ENCODE results near the gene DIP2A.

DIP2A gene, protein sequence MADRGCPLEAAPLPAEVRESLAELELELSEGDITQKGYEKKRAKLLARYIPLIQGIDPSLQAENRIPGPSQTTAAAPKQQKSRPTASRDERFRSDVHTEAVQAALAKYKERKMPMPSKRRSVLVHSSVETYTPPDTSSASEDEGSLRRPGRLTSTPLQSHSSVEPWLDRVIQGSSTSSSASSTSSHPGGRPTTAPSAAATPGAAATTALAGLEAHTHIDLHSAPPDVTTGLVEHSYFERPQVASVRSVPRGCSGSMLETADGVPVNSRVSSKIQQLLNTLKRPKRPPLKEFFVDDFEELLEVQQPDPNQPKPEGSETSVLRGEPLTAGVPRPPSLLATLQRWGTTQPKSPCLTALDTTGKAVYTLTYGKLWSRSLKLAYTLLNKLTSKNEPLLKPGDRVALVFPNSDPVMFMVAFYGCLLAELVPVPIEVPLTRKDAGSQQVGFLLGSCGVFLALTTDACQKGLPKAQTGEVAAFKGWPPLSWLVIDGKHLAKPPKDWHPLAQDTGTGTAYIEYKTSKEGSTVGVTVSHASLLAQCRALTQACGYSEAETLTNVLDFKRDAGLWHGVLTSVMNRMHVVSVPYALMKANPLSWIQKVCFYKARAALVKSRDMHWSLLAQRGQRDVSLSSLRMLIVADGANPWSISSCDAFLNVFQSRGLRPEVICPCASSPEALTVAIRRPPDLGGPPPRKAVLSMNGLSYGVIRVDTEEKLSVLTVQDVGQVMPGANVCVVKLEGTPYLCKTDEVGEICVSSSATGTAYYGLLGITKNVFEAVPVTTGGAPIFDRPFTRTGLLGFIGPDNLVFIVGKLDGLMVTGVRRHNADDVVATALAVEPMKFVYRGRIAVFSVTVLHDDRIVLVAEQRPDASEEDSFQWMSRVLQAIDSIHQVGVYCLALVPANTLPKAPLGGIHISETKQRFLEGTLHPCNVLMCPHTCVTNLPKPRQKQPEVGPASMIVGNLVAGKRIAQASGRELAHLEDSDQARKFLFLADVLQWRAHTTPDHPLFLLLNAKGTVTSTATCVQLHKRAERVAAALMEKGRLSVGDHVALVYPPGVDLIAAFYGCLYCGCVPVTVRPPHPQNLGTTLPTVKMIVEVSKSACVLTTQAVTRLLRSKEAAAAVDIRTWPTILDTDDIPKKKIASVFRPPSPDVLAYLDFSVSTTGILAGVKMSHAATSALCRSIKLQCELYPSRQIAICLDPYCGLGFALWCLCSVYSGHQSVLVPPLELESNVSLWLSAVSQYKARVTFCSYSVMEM (N-terminal part only)

GRCh38 chr21:46458315-46459023 lies at the start of gene DIP2A:
Gene DIP2A, plus strand, starts transcription at chr21:46458891. Its CDS starts 241 bp downstream, at chr21:46459132.
- DNase-seq (ENCODE audit: low read depth, low spot score) = peak; percentile 88

DNA sequence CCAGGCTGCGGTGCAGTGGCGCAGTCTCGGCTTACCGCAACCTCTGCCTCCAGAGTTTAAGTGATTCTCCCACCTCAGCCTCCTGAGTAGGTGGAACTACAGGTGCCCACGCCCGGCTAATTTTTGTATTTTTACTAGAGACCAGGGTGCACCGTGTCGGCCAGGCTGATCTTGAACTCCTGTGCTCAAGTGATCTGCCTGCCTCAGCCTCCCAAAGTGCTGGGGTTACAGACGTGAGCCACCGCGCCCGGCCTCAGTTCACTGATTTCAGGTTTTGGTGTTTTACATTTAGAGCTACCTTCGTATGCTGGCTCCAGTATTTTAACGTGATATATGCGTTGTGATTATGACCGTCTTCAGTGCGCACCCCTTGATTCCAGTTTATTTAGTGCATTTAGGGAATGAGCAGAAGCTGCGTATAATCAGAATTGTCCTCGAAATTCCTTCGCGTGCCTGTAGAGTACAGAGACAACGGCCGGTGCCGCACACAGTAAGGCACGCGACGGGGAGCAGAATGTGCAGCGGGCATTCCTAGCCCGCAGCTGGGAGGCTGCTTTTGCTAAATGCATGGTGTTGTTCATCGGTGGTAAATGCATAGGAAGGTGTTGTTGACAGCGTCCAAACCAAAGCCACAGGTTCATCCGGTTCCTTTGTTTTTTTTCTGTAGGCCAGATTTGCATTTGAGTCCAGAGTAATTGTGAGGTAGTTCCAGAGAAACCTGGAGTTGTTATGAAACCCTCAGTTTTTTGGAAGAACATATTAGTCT lies 48.9 kb upstream of the DIP2A start:
- DNase-seq (ENCODE audit: low read depth, low spot score) = no peak

DNA sequence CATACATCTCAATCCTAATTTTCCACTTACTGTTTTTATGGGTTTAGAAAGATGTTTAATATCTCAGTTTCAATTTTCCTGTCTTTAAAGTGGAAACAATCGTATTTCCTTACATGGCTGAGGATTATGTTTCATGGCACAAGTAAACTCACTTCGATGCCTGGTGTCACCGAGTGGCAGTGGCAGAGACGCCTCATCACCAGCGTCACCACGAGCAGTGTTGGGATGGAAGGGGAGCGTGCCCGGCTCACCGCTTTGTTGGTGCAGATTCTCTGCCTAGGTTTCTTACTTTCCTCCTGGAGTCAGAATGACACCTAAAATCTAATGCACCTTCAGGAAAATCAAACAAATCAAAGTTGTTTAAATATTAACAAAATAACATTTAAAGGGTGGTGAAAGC lies 48.2 kb upstream of the DIP2A start:
- DNase-seq (ENCODE audit: low read depth, low spot score) = no peak

GRCh38 chr21:46411236-46411635 lies 47.5 kb upstream of the DIP2A start:
- no peak for DNase-seq (ENCODE audit: low read depth, low spot score)

DNA sequence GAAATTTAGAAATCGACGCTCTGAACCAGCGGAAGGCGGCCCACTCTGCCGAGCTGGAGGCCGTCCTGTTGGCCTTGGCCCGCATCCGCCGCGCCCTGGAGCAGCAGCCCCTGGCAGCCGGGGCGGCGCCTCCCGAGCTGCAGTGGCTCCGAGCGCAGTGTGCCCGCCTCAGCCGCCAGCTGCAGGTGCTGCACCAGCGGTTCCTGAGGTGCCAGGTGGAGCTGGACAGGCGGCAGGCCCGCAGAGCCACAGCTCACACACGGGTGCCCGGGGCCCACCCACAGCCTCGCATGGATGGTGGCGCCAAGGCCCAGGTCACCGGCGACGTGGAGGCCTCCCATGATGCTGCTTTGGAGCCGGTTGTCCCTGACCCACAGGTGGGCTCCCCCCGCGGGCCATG lies 47.0 kb upstream of the DIP2A start:
- no peak for DNase-seq (ENCODE audit: low read depth, low spot score)

GRCh38 chr21:46412521-46413364 lies 45.9 kb upstream of the DIP2A start:
- no peak for DNase-seq (ENCODE audit: low read depth, low spot score)

- no peak for DNase-seq (ENCODE audit: low read depth, low spot score)
Observed at GRCh38 chr21:46413365-46413696, 45.4 kb upstream of the DIP2A start.

GRCh38 chr21:46414965-46415275 lies 43.8 kb upstream of the DIP2A start:
- DNase-seq (ENCODE audit: low read depth, low spot score) = no peak

GRCh38 chr21:46416551-46416950 lies 42.1 kb upstream of the DIP2A start:
- no peak for DNase-seq (ENCODE audit: low read depth, low spot score)

DNA sequence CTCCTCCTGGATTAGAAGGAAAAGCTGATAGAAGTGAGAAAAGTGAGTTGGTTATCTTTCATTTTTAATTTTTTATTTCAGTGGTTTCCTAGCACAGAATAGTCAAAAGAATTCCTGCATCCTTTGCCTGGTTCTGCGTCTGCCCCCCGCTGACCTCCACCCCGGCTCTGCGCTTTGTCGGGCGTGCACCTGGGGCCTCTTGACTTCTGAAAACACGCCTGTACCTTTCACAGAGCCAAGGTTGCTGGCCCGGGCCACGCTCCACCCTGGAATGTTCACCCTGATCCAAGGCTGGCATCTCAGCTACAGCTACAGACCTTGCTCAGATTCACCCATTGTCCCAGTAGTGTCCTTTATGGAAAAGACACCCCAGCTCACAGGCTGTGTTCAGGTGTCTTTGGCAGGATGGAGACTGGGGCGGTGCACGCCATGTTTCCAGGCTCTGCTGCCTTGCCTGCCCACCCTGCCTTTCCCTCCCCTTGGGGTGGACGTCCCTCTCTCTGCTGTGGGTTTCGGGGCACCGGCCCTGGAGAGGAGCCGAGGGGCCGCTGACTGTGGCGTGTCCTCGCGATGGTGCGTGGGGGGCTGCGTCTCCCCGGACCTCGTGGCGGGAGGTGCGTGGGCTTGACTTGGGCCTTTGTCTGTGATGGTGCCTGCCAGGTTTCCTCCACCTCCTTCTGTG lies 40.3 kb upstream of the DIP2A start:
- DNase-seq (ENCODE audit: low read depth, low spot score) = no peak

DNA sequence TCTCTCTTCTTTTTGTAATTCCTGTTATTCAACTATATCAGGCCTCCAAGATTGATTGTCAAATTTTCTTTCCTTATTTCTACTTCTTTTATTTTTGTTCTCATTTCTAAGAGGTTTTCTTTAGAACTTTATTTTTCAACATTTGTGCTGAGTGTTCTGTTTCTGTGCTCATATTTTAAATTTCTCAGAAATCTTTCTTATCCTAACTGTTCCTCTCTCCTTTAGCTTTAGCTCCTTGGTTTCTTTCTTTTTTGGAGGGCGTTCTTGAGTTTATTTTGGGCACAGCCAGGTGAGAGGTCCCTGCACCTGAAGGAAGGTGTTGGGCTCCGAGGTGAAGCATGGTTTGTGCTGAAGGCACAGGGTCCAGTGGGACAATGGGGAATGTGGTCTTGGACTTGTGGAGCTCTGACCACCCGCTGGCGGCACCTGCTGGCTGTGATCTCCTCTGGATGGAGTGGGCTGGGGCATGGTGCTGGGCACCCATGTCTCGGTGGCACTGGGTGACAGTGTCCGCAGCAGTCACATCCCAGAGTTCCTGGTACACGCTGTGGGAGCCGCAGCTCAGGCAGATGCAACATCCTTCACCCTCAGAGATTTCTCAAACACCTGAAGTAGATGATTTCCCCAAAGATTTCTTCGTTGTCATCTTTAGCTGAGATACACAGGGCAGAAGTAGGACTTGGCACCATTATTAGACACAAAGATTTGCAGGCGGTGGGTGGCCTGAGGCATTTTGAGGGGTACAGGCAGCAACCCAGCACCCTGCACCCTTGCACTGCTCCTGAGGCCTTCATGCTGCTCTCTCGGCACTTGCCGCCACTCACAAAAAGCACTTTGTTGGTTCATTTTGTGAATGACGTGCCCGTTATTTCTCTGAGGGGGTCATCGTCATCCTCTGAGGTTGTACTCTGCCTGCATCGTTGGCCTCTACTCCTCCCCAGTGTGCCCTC lies 38.2 kb upstream of the DIP2A start:
- no peak for DNase-seq (ENCODE audit: low read depth, low spot score)

DNA sequence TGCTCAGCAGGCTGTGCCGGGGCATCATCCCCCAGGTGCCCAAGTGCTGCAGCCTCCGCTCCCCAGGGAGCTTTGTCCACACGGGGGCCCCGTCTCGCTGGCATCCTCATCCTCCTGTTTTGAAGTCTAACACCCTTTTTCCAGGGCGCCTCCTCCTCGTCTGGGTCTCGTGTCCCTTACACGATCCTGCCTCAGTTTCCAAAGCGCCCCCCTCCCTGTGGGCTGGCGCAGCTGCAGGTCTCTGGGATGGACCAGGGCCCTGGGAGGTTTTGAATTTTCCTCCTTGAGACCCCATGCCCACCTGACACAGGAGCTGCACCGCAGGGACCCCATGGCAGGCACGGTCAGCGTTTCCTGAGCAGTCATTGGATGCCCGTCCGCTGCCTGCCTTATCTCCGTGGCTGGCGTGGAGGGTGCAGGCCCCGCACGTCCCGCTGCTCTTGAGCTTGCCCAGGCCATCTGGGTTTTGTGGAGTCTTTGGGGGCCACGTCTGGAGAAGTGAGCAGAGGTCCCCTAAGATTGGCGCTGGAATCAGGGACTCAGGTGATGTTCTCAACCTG lies 37.4 kb upstream of the DIP2A start:
- DNase-seq (ENCODE audit: low read depth, low spot score) = no peak

DNA sequence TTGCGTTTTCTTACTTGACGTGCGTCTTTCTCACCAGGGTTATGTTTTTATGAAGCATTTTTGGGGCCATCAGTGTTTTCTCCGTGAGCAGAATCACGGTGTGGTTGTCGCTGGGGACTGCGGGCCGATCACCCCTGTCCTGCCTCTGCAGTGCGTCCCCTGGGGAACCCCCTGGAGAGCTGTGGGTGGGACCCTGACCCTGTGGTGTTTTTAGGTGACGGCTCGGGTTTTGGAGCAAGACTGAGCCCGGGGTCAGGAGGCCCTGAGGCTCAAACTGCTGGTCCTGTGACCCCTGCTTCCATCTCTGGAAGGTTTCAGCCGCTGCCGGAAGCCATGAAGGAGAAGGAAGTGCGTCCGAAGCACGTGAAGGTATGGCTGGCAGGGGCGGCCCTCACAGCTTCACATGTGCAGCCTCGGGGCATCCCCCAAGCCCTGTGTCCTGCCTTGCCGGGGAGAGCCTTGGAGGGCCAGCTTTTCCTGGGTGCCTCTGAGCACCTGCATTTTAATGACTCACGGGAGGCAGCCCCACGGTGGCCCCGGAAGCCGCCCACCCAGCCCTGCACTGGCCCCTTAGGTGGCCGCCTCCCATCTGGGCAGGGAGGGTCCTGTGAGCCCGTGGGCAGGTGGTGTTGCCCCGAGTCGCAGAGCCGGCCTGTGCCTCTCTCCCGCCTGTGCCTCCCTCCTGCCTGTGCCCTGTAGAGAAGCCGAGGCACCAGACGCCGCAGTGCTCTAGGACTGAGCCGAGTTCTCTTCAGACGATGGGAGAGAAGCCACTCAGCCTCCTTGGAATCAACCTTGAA lies 36.7 kb upstream of the DIP2A start:
- DNase-seq (ENCODE audit: low read depth, low spot score) = no peak

GRCh38 chr21:46422636-46423241 lies 36.0 kb upstream of the DIP2A start:
- DNase-seq (ENCODE audit: low read depth, low spot score) = no peak

GRCh38 chr21:46423546-46424038 lies 35.1 kb upstream of the DIP2A start:
- peak; percentile 45 for DNase-seq (ENCODE audit: low read depth, low spot score)

- no peak for DNase-seq (ENCODE audit: low read depth, low spot score)
Observed at GRCh38 chr21:46424039-46424591, 34.6 kb upstream of the DIP2A start.
